Osteoblast (primary cell): ENCODE results near the gene PTN. TPM values are rescaled to one million over a fixed set of nuclear protein-coding genes. Genes with fewer than 3 reads are reported as not detected.

Experiments used
- DNase-seq: peaks from one replicate; pipeline ENCODE4 v3.0.0; 2011; ENCODE audit warnings: low spot score, mixed read lengths; ENCODE audit not compliant: insufficient read length; ENCODE audit errors: missing footprints
- H2AFZ ChIP-seq: 2 replicates; pipeline ENCODE4 v1.6.0; 2011; ENCODE audit warnings: mild to moderate bottlenecking, low read length
- H3K27ac ChIP-seq: 2 replicates; pipeline ENCODE4 v1.5.1; 2011; ENCODE audit warnings: mild to moderate bottlenecking, low read depth, low read length, moderate library complexity
- H3K27me3 ChIP-seq: 2 replicates; pipeline ENCODE4 v1.6.0; 2012; ENCODE audit warnings: mild to moderate bottlenecking, control low read depth, inconsistent platforms, low read length, moderate library complexity; ENCODE audit not compliant: insufficient read depth
- H3K36me3 ChIP-seq: 2 replicates; pipeline ENCODE4 v1.5.1; 2011; ENCODE audit warnings: mild to moderate bottlenecking, low read length, control low read depth, moderate library complexity; ENCODE audit not compliant: insufficient read depth
- H3K4me1 ChIP-seq: 2 replicates; pipeline ENCODE4 v1.5.1; 2011; ENCODE audit warnings: mild to moderate bottlenecking, low read length, control low read depth, moderate library complexity; ENCODE audit not compliant: insufficient read depth
- H3K4me2 ChIP-seq: 2 replicates; pipeline ENCODE4 v1.6.0; 2011; ENCODE audit warnings: mild to moderate bottlenecking, low read length; ENCODE audit not compliant: insufficient read depth
- H3K4me3 ChIP-seq: fragments of 200-600 bp; sonication (generic); 3 replicates; pipeline ENCODE4 v1.5.1; 2012; ENCODE audit warnings: mild to moderate bottlenecking, low read length, inconsistent platforms; ENCODE audit not compliant: insufficient read depth
- H3K79me2 ChIP-seq: 2 replicates; pipeline ENCODE4 v1.6.0; 2012; ENCODE audit warnings: mild to moderate bottlenecking, low read length, control low read depth, inconsistent platforms; ENCODE audit not compliant: insufficient read depth
- H3K9me3 ChIP-seq: 2 replicates; pipeline ENCODE4 v1.5.1; 2011; ENCODE audit warnings: low read depth, low read length, control low read depth
- H4K20me1 ChIP-seq: 2 replicates; pipeline ENCODE4 v1.6.0; 2012; ENCODE audit warnings: mild to moderate bottlenecking, low read length, control low read depth; ENCODE audit not compliant: insufficient read depth
- CTCF ChIP-seq: IDR thresholded peaks from 2 replicates; pipeline ENCODE4 v1.5.1; 2011; ENCODE audit warnings: mild to moderate bottlenecking, low read depth, low read length, moderate library complexity; ENCODE audit errors: extremely low read depth
- total RNA-seq: library from RNA; depleted of rRNA; stranded (reverse); fragments of >200 nt; gene quantifications from 2 replicates; pipeline ENCODE4 v1.2.3, GENCODE V29; 2012

Gene PTN
- total RNA-seq, 1 donor = 21.0 TPM

- no peaks in the 10 kb centered on the region for H3K4me1 ChIP-seq
- TF ChIP-seq CTCF = no peak
- H3K79me2 ChIP-seq = no peaks in the 10 kb centered on the region
- no peak for DNase-seq
- no peaks in the 10 kb centered on the region for H3K9me3 ChIP-seq
- H3K4me2 ChIP-seq = no peak overlapping the region
- H3K36me3 ChIP-seq = no peaks in the 10 kb centered on the region
- no peak overlapping the region for H3K27ac ChIP-seq
- no peaks in the 10 kb centered on the region for H3K27me3 ChIP-seq
- no peak overlapping the region for H3K4me3 ChIP-seq
- no peak overlapping the region for H2AFZ ChIP-seq
- H4K20me1 ChIP-seq = no peaks in the 10 kb centered on the region
Measured at GRCh38 chr7:137258552-137258951, 85.0 kb downstream of the PTN start.

- Histone ChIP-seq H2AFZ (no peak overlapping the region), H3K4me1 (no peaks in the 10 kb centered on the region), H3K4me2 (no peak overlapping the region), H3K4me3 (no peak overlapping the region), H3K79me2 (no peaks in the 10 kb centered on the region), H3K27me3 (no peaks in the 10 kb centered on the region), H3K27ac (no peak overlapping the region), H3K36me3 (no peaks in the 10 kb centered on the region), H4K20me1 (no peaks in the 10 kb centered on the region), H3K9me3 (no peaks in the 10 kb centered on the region)
- DNase-seq = no peak
- TF ChIP-seq CTCF = no peak
Measured at GRCh38 chr7:137254766-137255165, 88.8 kb downstream of the PTN start.

- Histone ChIP-seq H3K27ac (no peak overlapping the region), H3K4me2 (no peak overlapping the region), H3K36me3 (no peaks in the 10 kb centered on the region), H3K79me2 (no peaks in the 10 kb centered on the region), H3K9me3 (no peaks in the 10 kb centered on the region), H3K27me3 (no peaks in the 10 kb centered on the region), H2AFZ (no peak overlapping the region), H4K20me1 (no peaks in the 10 kb centered on the region), H3K4me1 (no peaks in the 10 kb centered on the region), H3K4me3 (no peak overlapping the region)
- TF ChIP-seq CTCF = no peak
- DNase-seq = no peak
Measured at GRCh38 chr7:137245890-137246289, 97.6 kb downstream of the PTN start.

GRCh38 chr7:137245186-137245585, 98.3 kb downstream of the PTN start:
- no peak for TF ChIP-seq CTCF
- H3K36me3 ChIP-seq = no peaks in the 10 kb centered on the region
- no peaks in the 10 kb centered on the region for H3K4me1 ChIP-seq
- no peak overlapping the region for H3K4me3 ChIP-seq
- no peaks in the 10 kb centered on the region for H3K79me2 ChIP-seq
- no peaks in the 10 kb centered on the region for H3K27me3 ChIP-seq
- H3K4me2 ChIP-seq = no peak overlapping the region
- H3K9me3 ChIP-seq = no peaks in the 10 kb centered on the region
- H4K20me1 ChIP-seq = no peaks in the 10 kb centered on the region
- DNase-seq = no peak
- no peak overlapping the region for H3K27ac ChIP-seq
- no peak overlapping the region for H2AFZ ChIP-seq
